Loucy (cell line): ENCODE measurements around the gene MRPS2.

Source experiments
- H2AFZ ChIP-seq: fragments of 200-600 bp; sonication (generic); 2 replicates; pipeline ENCODE4 v1.6.0; 2016; ENCODE audit warnings: antibody characterized with exemption, mild to moderate bottlenecking, low read length, moderate library complexity
- H3F3A ChIP-seq: fragments of 200-600 bp; 2 replicates; pipeline ENCODE4 v1.6.0; 2016; ENCODE audit warnings: antibody characterized with exemption, low read depth, mild to moderate bottlenecking
- H3K27me3 ChIP-seq: fragments of 200-600 bp; sonication (generic); 2 replicates; pipeline ENCODE4 v1.6.1; 2014; ENCODE audit warnings: low read length, mild to moderate bottlenecking; ENCODE audit not compliant: insufficient read depth, poor library complexity, severe bottlenecking
- H3K36me3 ChIP-seq: fragments of 200-600 bp; sonication (generic); 2 replicates; pipeline ENCODE4 v1.6.1; 2016; ENCODE audit warnings: low read length; ENCODE audit not compliant: insufficient read depth
- H3K4me1 ChIP-seq: fragments of 200-600 bp; sonication (generic); 2 replicates; pipeline ENCODE4 v1.5.1; 2014; ENCODE audit warnings: low read length, mild to moderate bottlenecking; ENCODE audit not compliant: insufficient read depth, poor library complexity, severe bottlenecking
- H3K4me2 ChIP-seq: fragments of 200-600 bp; sonication (generic); 2 replicates; pipeline ENCODE4 v1.6.0; 2014; ENCODE audit warnings: antibody characterized with exemption, low read length, low read depth, mild to moderate bottlenecking; ENCODE audit not compliant: poor library complexity, severe bottlenecking
- H3K4me3 ChIP-seq: fragments of 200-600 bp; sonication (generic); 2 replicates; pipeline ENCODE4 v1.5.1; 2014; ENCODE audit warnings: low read length, mild to moderate bottlenecking, mixed read lengths; ENCODE audit not compliant: poor library complexity, severe bottlenecking
- H3K79me2 ChIP-seq: fragments of 200-600 bp; sonication (generic); 2 replicates; pipeline ENCODE4 v1.6.1; 2014; ENCODE audit warnings: low read length; ENCODE audit not compliant: insufficient read depth
- H3K9ac ChIP-seq: fragments of 200-600 bp; sonication (generic); 2 replicates; pipeline ENCODE4 v1.6.0; 2014; ENCODE audit warnings: mild to moderate bottlenecking, low read depth, low read length, moderate library complexity; ENCODE audit not compliant: poor library complexity, severe bottlenecking
- H3K9me2 ChIP-seq: fragments of 200-600 bp; sonication (generic); replicated peaks from 2 replicates; pipeline ENCODE4 v1.6.1; 2016; ENCODE audit warnings: low read depth, low read length, mixed read lengths
- H3K9me3 ChIP-seq: fragments of 200-600 bp; sonication (generic); 2 replicates; pipeline ENCODE4 v1.6.1; 2014; ENCODE audit warnings: mild to moderate bottlenecking, antibody characterized with exemption, low read length, low read depth; ENCODE audit not compliant: insufficient read depth
- H4K20me1 ChIP-seq: fragments of 200-600 bp; sonication (generic); 2 replicates; pipeline ENCODE4 v1.6.0; 2014; ENCODE audit warnings: antibody characterized with exemption, low read length, mild to moderate bottlenecking; ENCODE audit not compliant: insufficient read depth, poor library complexity, severe bottlenecking
- CTCF ChIP-seq: fragments of 200-600 bp; sonication (generic); conservative IDR thresholded peaks from 2 replicates; pipeline ENCODE4 v1.5.1; 2014; ENCODE audit warnings: mild to moderate bottlenecking, antibody characterized with exemption, low read length
- EZH2phosphoT487 ChIP-seq: fragments of 200-600 bp; IDR thresholded peaks from 2 replicates; pipeline ENCODE4 v1.6.1; 2018; ENCODE audit warnings: antibody characterized with exemption, mild to moderate bottlenecking, moderate library complexity, borderline replicate concordance

MRPS2 gene

GRCh38 chr9:135514342-135515082, 14.0 kb downstream of the MRPS2 start:
- no peaks in the 10 kb centered on the region for H3K9me3 ChIP-seq

GRCh38 chr9:135515083-135515951, 14.8 kb downstream of the MRPS2 start:
- H3K27me3 ChIP-seq = no peaks in the 10 kb centered on the region
- no peaks in the 10 kb centered on the region for H3K36me3 ChIP-seq
- no peaks in the 10 kb centered on the region for H4K20me1 ChIP-seq
- no peaks in the 10 kb centered on the region for H3K79me2 ChIP-seq
- H3K4me1 ChIP-seq = no peaks in the 10 kb centered on the region
- no peak overlapping the region for H3K4me3 ChIP-seq
- no peak overlapping the region for H3K9ac ChIP-seq
- no peak overlapping the region for H2AFZ ChIP-seq
- H3K9me2 ChIP-seq = no peaks in the 10 kb centered on the region
- H3K9me3 ChIP-seq = no peaks in the 10 kb centered on the region
- no peaks in the 10 kb centered on the region for H3F3A ChIP-seq
- no peak for TF ChIP-seq CTCF
- TF ChIP-seq EZH2phosphoT487 = no peak
- H3K4me2 ChIP-seq = no peak overlapping the region

More at GRCh38 chr9:135514342-135515082, 14.0 kb downstream of the MRPS2 start:
- H4K20me1 ChIP-seq = no peaks in the 10 kb centered on the region
- no peak overlapping the region for H3K4me2 ChIP-seq
- no peaks in the 10 kb centered on the region for H3K4me1 ChIP-seq
- H3F3A ChIP-seq = no peaks in the 10 kb centered on the region
- H3K4me3 ChIP-seq = no peak overlapping the region
- H3K79me2 ChIP-seq = no peaks in the 10 kb centered on the region
- no peak overlapping the region for H2AFZ ChIP-seq
- no peak for TF ChIP-seq CTCF
- TF ChIP-seq EZH2phosphoT487 = no peak
- no peaks in the 10 kb centered on the region for H3K9me2 ChIP-seq
- no peaks in the 10 kb centered on the region for H3K36me3 ChIP-seq
- no peaks in the 10 kb centered on the region for H3K27me3 ChIP-seq
- no peak overlapping the region for H3K9ac ChIP-seq

GRCh38 chr9:135516132-135516860, 15.8 kb downstream of the MRPS2 start:
- H4K20me1 ChIP-seq = no peaks in the 10 kb centered on the region
- TF ChIP-seq EZH2phosphoT487 = no peak
- no peak for TF ChIP-seq CTCF
- H3K9me2 ChIP-seq = no peaks in the 10 kb centered on the region
- H3F3A ChIP-seq = no peaks in the 10 kb centered on the region
- no peak overlapping the region for H3K4me3 ChIP-seq
- H3K79me2 ChIP-seq = no peaks in the 10 kb centered on the region
- H3K4me2 ChIP-seq = no peak overlapping the region
- no peaks in the 10 kb centered on the region for H3K36me3 ChIP-seq
- H2AFZ ChIP-seq = peak overlapping the region; percentile 19; the same call in 1 of the 2 replicates
- H3K4me1 ChIP-seq = no peaks in the 10 kb centered on the region
- H3K9ac ChIP-seq = no peak overlapping the region
- no peaks in the 10 kb centered on the region for H3K27me3 ChIP-seq
- H3K9me3 ChIP-seq = no peaks in the 10 kb centered on the region
